ENCODE results near the gene SMAD6.

The SMAD6 gene

DNA sequence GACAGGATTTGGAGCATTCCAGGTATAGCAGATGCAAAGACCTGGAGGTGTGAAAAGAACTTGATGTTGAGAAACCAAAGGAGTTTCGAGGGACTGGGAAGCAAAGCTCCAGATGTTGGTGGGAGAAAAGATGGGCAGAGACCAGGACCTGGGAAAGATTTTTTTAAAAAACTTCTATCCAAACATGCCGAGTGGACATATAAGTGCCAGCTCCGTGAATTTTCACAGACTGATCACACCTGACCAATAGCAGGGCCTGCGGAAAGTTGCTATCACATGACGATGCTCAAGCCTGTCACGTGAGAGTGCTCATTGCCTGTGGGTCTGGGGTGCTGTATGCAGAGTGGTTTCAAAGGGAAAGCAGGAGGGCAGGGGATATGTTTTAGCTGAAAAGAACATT lies 19.9 kb downstream of the SMAD6 start:
- DNase-seq, result no peak

DNA sequence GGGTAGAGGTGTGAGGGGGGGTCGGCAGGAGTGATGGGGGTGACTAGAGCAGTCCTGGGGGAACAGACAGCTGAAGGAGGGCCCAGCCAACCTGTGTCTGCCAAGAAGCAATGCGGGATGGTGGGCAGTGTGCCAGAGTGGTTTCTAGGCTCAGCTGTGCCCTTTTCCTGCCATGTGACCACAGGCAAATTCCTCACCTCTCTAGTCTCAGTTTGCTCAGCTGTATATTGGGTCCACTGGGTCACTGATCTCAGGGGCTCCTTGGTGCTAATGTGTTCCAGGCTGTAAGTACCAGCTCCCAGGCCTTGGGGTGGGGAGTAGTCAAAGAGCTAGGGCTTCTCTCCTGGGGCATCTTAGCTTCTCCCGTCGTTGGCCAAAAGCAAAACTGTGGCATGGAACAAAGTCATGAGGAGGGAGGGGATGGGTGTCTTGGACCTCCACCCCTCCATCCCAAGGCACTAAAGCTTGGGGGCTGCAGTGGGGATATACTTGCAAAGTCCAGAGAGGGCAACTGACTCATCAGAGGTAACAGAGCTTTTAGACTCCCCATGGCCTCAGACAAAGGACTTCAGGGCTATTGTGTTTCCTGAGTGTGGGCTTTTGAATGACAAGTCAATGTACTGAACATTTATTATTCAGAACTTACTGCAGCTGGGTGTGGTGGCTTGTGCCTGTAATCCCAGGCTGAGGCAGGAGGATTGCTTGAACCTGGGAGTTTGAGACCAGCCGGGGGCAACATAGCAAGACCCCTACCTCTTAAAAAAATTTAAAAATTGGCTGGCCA lies 20.9 kb downstream of the SMAD6 start:
- no peak for DNase-seq

DNA sequence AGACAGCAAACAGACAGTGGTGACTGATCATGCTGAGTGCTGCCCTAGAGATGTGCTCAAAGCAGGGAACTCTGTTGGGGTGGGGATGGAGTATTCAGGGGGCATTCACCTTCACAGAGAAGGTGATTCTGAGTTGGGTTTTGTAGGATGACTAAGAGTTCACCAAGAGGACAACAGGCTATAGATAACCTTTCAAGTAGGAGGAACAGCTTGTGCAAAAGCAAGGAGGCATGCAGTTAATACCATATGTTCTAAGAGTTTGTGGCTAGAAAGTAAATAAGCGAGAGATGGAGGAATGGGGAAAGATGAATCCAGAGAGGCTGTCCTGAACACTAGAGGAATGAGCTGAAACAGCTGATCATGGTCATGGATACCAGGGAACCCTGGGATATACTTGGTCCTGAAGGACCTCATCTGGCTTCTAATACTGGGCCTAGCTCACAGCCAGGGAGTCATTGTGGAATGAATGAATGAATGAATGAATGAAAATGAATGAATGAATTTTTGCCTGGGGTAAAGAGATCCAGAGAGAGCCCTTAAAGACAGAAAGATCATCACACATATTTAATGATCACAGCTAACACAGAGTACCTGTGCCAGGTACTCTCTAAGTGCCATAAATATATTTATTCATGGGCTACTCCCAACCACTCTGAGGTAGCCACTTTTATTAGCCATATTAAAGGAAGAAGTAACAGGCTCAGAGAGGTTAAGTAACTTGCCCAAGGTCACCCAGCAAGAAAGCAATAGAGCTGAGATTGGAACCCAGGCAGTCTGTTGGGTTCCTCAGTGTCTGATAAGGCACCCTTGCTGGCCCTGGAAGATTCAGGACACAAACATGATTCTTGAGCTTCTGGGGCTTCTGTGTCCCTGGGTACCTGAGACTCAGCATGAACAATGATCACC lies 22.0 kb downstream of the SMAD6 start:
- no peak for DNase-seq

DNA sequence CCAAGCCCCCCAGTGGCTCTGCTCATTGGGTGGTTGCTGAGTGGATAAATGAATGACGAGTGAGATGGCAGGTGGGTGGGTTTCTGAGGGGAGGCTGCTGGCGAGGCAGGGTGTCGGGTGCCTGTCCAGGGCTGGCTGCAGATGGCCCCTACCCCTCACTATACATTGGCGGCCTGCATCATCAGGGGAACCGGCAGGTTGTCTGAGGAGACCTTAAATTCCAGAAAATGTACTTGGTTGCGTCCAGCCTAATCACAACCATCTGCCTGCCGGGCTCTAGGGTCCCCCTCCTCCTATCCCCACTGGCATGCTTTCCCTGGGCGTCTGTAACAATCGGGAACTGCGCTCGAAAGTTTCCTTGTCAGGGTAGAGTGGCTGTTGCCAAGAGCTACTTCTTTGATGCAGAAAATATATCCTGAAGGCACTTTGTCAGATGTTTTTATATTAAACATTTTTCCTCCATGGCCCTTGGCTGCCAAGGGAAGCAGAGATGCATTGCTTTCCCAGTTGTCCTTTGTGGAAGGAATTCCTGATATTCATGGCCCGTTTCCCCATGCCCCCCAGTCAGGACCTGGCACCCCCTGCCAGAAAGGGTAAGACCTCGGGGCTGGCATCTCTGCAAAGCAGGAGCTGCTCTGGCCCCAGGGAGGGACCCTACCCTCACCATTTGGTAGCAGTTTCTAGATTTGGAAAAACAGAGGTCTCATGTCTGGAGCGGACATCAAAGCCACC lies 22.9 kb downstream of the SMAD6 start:
- no peak for DNase-seq

DNA sequence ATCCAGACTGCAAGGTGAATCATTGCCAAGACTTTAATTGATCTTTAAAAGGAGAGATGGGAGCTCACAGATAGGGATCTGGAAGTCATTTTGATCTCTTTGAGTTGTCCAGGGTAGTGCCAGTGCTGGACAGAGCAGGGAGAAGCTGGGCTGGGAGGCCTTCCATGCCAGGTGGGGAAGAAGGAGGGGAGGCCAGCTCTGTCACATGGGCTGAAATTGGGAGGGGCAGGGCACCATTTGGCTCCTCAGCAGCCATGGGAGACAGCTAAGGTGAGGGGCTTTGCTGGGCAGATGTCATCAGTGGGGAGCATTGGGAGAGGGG lies 23.4 kb downstream of the SMAD6 start:
- DNase-seq, result no peak

DNA sequence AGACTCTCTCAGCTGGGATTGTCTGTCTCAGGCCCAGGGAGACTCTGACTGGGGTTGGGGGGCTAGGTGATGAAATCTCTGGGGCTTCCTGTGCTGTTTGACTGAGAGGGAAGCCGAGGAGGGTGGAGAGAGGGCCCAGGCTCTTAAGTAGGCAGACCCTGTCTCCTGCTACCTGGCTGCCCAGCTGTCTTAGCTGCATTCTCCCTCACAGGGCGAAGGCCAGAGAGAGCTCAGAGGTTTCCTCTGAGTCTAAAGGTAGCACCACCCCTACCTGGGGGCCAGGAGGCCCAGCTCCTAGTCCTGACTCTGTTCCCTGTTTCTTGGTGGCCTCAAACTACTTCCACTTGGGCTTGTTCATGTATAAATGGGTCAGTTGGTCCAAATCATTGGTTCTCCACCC lies 24.4 kb downstream of the SMAD6 start:
- DNase-seq, result no peak

DNA sequence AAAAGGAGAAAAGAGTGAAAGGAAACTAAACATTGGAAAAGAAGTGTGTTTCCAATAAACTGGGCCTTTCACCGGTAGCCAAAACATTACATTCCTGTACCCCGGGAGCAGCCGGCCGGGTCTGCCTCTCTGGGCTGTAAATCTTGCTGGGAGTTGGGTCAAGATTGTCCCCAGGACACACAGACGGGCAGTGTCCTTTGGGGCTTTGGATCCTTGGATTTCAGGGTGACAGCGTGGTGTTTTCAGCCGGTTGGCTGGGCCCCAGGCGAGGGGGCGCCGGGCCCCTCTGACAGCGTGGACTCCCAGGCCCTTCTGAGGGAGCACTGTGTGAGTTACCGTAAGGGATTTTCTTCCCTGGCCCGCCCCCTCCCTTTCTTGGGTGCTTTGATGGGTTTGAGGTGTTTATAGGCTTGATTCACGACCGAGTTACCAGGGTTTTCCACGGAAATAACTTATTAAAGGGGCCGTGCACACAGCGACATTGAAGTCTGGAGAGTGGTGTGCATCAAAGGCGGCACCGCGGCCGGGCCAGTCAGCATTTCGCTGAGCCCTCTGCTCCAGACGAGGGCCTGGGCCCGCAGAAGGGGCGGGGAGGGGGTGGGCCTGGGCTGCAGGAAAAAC lies 27.4 kb downstream of the SMAD6 start:
- DNase-seq, result no peak

DNA sequence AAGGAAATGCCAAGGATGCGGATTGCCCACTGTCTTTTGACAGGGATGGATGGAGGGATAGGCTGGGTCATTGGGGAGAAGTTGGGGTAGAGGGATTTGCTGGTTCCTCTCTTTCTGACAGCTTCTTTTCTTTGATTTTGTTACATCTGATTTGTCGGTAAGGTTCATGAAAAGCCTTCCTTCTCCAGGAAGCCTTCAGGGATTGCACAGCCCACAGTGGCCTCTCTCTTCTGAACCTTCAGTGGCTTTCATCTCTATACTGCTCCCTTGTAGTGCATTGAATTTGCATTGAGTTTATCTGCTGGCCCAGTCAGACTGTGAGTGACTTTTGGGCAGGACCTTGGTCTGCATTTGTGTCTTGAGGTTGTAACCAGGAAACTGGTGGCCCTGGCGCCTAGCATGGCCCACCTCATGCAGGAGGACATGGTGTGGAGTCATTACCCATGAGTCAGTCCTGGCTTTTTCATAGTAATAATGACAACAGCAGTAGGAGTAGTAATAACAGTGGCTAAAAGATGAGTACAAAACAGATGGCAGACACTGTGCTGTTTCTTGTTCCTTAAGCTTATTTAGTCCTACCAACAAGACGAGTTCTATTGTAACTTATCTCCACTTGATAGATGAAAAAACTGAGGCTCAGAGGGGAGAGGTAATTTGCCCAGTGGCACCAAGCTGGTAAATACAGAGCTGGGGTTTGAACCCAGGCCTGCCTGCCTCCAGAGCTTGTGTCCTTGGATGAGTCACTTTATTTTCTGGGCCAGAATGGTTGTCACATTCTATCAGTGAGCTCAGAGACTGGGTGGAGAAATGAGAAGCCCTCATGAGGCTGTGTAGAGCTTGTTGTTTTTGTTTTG lies 28.4 kb downstream of the SMAD6 start:
- DNase-seq, result no peak

DNA sequence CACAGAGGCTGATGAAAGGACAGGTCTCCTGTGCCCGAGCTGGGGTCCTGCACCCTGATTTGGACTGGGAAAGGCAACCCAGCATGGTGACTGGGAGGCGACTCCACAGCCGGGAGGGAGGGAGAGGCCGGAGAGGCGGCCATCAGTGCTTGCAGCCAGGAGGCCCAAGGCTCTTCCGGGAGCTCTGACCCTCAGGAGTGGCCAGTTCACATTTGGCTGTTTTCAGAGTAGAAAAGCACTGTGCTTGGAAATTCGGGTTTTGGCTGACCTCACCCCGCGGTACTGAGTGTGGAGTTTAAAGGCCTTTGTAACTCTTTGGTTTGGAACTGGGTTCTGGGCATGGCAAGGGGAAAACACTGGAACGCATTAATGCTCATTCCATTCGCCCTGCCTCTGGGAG lies 31.9 kb downstream of the SMAD6 start:
- DNase-seq, result no peak

DNA sequence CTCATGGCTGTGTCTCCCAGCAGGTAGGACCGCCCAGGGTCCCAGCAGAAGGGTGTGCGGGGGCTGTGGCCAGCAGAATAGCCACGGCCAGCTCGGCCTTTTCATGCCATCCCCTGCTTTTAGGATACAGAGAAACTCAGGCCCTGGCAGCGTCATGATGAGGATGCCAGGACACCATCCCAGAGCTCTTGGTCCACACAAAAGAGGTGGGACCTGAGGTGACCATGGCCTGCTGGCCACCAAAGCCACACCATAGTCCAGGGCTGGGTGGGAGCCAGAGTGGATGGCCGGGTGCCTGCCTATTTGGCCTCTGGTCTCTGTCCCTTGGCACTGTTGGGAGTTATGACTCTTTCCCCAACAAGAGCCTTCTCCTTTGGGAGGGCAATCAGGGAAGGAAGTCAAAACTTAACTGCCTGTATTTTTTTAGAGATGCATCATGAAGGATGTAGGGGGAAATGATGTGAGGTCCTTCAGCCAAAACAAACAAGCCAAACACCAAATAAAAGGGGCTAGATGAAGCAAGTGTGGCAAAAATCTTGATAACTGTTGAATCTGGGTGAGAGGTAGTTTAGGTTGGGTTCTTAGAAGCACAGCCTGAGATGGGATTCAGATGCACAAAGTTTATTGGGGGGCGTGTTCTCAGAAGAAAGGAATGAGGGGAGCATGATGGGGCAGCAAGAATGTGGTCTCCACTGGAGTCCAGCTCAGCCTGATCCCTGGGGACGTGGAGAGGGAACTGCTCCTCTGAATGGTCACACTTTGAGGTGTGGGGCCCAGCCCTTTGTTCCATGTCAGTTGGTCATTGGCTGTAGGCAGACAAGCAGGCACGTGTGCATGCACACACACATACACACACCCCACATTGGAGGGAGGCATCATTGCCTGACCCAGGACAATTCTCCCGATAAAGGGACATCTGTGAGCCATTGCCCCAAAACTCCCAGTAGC lies 33.2 kb downstream of the SMAD6 start:
- no peak for DNase-seq

DNA sequence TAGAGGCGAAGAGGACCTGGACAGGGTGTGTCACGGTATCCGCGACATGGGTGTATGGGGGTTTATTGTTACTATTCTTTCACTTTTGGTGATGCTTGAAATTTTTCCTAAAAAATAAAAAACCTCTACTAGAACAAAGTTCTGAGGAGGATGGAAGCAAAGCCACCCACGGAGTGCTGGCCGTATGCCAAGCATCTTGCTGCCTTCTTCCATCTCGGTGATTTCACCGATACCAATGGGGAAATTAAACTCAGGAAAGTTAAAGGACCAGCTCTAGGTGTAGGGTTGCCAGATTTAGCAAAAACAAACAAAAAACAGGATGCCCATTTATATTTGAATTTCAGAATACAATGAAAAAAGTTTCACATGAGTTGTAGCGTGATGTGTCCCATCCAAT lies 33.9 kb downstream of the SMAD6 start:
- no peak for DNase-seq

DNA sequence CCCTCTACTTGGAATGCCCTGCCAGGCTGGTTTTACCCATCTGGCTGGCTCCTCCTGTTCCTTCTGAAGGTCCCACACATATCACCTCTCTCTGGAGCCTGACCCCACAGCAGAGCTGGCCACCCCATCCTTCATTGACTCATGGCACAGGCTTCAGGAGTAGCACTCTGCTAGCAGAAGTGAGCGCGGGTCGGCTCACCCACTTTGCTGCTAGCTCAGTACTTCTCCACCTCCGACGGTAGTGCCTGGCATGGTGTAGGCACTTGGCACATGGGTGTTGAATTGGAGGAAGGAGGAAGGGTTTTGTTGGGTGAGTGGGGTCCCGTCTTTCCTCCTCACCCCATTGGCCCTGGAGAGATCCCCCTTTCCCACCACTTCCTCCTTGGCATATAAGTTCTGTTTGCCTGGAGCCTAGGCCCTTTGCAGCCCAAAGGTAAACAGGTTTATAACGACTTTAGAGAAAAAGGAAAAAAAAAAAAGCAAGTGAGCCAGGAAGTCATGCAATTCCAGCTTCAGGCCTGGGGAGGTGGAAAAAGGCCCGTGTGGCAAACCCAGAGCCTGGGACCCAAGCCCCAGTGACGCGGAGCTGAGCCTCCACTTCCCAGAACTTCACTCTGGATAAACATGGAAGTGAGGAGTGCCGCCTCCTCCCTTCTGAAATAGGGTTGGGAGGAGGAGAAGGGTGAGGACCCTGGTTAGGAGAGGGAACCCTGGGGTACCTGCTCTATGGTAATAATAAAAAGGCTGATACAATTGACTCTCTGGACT lies 35.4 kb downstream of the SMAD6 start:
- no peak for DNase-seq

DNA sequence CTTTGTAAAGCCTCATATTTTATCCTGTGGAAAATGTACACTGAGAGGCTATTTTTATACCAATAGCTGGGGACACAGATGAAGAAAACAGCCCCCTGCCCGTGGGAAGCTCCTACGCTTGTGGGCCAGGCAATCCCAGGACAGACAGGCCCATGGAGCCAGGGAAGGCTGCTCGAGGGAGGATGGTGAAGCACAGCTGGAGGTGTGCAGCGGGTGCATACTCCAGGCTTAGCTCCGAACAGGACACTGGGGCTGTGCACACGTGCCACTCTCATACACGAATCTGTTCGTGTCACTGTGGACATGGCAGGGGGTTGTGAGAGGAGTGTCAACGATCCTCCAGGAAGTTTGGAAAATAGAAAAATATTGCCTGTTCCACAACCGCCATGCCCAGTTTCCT lies 36.1 kb downstream of the SMAD6 start:
- DNase-seq, result no peak

DNA sequence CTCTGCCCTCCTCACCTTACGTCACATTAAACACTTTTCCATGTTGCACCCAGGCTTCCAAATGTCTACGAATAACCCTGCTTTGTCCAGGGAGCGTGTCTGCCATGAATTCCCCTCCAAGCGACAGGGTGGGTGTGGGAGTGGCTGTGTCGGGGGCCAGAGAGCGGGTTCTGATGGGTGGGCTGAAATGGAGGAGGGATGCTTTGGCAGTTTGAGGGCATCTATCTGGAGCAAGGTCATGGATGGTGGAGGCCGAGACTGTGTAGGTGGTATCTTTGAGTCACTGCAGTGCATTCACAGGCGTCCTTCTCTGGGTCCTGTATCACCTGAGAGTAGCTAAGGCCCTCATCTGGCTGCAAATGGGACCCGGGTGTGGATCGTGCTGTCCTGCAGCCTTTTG lies 36.6 kb downstream of the SMAD6 start:
- DNase-seq, result no peak

DNA sequence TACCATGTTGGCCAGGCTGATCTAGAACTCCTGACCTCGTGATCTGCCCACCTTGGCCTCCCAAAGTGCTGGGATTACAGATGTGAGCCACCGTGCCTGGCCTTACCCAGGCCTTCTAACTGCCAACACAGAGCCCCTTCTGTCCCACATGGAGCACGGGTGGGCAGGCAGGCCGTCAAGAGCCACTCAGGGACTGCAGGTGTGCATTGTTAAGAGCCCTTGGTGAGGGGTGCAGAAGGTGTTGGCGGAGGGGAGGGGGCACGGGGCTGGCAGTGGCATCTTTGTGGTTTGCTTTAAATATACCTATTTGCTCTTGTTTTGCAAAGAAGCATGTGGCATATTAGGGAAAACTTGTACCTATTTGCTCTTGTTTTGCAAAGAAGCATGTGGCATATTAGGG lies 37.3 kb downstream of the SMAD6 start:
- DNase-seq, result no peak

DNA sequence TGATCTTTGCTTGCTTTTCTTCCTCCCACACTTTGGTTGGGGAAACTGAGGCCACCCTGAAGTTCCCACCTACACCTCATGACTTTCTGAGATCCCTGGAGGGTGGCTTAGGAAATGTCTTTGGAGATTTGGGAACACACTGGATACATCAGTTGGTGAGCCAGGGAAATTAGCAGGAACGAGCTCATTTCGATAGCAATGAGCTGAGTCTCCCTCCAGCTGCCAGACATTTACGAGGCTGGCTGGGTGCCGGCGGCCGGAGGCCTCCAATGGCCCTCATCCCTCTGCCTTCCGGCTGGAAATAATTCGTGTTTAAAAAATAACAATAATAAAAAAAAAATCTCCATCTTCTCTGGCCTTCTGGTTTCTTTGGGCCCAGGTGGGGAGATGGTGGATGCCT lies 38.8 kb downstream of the SMAD6 start:
- DNase-seq, result no peak

DNA sequence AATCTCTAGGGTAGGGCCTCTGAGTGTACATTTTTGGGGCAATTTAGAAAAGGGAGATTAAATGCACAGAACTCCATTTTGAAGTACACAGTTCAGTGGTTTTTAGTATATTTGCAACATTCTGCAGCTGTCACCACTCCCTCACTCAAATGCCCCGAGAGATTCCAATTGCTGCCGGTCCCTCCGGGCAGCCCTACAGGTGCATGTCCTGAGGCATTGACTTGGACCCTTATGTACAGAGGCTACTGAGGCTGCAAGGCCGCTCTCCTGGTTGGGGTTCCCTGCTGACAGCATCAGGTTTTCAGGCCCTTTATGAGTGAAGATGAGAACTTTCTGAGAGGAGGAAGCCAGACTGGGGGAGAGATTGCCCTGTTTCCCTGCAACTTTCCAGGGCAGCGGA lies 39.6 kb downstream of the SMAD6 start:
- DNase-seq, result no peak

DNA sequence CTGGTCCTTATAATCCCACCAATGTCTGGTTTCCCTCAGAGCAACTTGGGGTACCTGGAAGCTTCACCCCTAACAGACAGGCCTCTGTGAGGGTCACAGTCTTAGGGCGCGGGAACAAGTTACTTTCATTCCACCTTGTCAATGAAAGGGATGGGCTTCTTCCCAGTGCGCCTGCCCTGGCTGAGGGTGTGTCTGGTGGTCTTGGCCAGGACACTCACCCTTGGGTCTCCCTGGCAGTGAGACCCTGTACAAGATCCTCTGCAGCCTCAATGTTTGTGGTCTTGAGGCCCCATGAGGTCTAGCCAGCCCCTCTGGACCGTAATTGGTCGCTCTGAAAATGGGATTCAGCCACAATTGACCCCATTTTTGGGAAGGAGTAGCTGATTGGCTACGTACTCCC lies 40.2 kb downstream of the SMAD6 start:
- DNase-seq, result no peak

DNA sequence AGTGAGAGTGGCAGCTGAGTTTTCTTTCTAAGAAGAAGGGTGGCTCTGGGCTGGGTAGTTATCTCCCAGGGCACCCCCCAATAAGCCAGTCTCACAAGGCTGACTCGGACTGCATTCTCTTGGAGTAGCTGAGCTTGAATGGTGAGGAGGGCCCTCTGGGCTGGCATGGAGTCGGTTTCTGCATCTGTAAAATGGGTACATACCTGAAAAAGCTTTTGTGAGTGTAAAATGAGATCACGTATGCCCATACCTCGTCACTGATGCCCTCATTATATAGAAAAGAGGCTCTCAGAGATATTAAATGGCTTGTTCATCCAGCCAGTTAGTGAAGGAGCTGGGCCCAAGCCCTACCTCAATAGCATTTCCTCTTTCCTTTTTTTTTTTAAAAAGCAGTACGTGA lies 41.2 kb downstream of the SMAD6 start:
- DNase-seq, result no peak
